ENCODE results near the gene PCLO.
"Not testable (repeated sequence)": the region's sequence is repeated elsewhere in the genome, so short reads cannot be mapped to it uniquely, and the experiment has no call there.

PCLO gene

DNA sequence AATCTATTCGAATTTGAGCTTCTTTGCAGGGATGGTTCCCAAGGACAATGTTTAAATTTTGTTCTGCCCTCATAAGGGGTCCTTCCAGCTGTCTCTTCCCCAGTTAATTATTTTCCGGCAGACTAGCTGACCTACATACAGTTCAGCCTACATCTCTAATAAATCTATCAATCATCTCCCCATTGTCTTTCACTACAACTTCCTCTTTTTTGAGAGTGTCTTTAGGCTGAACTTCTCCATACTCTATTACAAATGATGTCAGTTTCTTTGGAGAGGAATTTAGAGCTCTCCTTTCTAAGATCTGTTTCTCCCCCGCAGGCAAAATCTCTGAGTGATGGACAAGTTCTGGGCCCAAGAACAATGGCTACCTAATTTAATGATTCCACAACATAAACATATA, 122.2 kb downstream of the PCLO start:
- DNase-seq, result no peak

DNA sequence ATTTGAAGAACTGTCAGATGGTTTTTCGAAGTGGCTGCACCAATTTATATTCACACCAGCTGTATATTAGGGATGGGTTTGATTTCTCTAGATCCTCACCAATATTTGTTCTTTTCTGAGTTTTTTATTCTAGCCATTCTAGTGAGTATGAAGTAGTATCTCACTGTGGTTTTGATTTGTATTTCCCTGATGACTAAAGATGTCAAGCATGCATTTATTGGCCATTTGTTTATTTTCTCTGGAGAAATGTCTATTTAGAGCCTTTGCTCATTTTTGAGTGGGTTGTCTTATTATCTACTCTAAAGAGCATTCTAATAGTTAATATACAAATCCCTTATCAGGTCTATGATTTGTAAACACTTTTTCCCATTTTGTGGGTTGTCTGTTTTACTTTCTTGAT, 123.9 kb downstream of the PCLO start:
- DNase-seq, result no peak

GRCh38 chr7:83036721-83037380, 125.8 kb downstream of the PCLO start:
- DNase-seq, result no peak

DNA sequence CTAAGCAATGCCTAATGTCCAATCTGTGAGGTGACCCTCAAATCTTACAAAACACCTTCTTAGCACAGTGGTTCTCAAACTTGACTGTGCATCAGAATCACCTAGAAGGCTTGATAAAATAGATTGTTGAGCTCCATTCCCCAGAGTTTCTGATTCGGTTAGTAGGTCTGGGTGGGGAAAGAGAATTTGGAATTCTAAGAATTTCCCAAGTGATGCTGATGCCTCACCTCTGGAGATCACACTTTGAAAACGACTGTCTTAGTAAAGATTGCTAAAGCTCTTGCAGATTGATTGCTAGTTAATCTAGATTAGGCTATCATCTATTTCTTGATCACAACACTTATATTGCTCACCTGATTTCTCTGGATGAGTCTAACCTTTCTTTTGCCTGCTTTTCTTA, 126.6 kb downstream of the PCLO start:
- DNase-seq, result no peak

DNA sequence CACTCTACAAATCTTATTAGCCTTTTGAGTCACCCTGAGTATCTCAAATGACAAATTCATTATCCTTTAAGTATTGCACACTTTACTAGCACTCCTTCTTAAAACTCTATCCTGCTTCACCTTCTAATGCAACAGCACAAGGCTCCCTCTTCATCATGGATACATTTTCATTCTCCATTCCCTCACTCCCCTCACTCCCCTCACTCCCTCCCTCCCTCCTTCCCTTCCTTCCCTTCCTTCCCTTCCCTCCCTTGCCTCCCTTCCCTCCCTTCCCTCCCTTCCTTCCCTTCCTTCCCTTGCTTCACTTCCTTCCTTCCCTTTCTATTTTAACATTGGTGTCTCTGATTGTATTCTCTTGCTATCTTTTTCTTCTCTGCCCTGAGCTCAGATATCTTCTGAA, 130.5 kb downstream of the PCLO start:
- DNase-seq, result no peak

DNA sequence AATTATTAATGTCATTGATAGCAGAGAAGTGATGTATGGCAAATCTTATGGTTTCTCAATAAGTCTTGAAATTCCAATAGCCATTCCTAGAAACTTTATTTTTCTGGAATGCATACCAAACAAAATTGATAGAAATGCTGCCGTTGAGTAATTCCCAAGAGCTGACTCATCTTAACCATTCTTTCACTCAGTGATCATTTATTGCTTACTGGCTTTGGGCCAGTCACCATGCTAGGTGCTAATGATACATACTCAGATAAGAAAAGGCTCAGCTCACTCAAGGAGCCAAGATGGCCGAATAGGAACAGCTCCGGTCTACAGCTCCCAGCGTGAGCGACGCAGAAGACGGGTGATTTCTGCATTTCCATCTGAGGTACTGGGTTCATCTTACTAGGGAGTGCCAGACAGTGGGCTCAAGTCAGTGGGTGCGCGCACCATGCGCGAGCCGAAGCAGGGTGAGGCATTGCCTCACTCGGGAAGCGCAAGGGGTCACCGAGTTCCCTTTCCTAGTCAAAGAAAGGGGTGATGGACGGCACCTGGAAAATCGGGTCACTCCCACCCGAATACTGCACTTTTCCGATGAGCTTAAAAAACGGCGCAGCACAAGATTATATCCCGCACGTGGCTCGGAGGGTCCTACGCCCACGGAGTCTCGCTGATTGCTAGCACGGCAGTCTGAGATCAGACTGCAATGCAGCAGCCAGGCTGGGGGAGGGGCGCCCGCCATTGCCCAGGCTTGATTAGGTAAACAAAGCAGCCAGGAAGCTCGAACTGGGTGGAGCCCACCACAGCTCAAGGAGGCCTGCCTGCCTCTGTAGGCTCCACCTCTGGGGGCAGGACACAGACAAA, 138.6 kb downstream of the PCLO start:
- DNase-seq, result not testable (repeated sequence)

GRCh38 chr7:83021032-83021431, 141.7 kb downstream of the PCLO start:
- no peak for DNase-seq

GRCh38 chr7:83020161-83020560, 142.5 kb downstream of the PCLO start:
- DNase-seq, result no peak

DNA sequence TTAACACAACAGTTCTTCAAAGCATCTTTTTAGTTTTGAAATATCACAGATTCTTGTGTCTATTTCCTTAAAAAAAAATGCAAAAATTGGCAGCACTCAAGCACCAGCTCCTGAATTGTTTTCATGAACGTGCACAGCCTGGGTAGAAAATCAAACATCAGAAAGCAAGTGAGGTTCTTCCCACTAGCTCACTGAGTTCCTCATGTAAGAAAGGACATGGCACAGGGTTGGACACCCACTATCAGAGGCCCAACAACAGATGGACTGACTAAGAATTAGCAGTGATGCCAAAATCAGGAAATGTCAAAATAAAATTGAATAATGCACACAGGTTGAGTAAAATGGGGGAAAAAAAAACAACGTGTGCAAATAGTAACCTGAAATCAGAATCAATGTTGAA, 146.8 kb downstream of the PCLO start:
- DNase-seq, result no peak

DNA sequence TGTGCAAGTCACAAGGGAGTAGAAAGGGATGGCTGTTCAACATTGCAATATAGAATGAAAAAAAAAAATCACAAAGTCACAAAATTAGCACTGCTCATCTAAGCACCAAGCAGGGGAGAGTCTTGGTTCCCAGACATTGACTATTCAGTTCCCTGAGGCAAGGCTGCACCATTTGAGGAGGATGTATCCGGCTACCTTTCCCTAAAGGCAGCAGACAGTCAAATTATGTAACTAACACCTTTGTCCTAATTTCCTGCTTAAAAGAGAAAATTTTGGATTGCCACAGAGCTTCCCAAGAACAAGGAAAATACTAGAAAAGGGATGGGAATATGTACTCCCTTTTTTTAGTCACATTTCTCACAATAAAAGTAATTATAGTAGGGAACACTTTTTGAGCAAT, 148.1 kb downstream of the PCLO start:
- DNase-seq, result no peak

DNA sequence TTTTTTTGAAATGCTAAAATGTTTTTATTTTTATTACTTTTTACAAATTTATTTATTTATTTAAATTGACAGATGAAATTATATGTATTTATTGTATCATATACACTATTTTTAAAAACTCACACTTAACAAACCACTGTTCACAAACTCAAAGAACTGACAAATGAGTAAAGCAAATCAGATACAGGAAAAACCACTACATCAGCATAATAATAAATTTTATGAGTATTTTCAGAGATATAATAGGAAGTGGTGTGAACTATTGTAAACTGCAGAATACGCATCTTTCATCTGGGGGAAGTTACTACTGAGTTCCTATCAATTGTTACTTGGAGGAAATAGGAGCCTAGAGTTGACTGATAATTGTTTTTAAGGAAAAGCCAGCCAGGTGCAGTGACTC, 150.7 kb downstream of the PCLO start:
- no peak for DNase-seq

- no peak for DNase-seq
These were observed 157.3 kb downstream of the PCLO start for GRCh38 chr7:83005410-83005809.

GRCh38 chr7:83001362-83002040, 161.2 kb downstream of the PCLO start:
- no peak for DNase-seq

DNA sequence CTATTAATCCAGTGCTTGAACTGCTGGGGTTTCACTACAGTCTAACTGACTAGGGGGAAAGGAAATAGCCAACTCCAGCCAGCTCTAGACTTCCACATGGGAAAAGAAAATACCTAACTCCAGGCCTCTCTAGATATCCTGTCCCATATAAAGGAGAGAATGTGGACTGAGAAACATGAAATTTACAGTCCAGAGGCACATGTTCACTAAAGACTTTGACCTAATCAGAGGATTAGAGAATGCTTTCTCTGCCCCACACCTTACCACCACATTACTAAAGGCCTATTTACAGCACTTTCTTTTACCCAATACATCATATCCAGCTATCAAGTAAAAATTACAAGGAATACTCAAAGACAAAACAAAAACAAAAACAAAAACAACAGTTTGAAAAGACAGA, 164.2 kb downstream of the PCLO start:
- no peak for DNase-seq

DNA sequence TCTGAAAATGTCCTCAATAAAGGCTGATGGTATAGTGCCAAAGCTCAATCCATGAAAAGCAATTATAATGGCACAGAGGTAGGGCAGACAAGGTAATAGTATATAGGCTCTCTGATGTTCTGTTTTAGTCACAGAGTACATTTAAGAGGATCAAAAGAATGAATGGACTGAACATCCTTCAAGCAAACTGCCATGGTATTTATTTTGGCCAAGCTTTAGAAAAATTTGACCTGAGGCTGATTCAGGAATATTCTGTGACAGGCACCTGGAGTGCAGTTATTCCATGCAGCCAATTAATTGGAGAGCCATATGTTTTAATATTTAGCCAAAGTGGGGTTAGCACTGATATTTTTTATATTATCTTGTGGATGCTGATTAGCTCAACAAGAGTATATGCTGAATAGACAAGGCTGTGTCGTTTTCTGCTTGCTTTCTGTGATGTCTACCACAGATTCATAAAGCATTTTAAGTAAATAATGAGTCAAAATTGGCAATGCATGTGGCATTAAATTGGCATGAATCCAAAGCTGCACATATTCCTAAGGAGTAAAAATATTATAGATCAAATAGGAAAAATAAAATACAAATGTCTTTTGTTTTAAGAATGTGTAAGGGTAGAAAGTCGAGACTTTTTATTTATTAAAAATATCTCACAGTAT, 177.4 kb downstream of the PCLO start:
- DNase-seq, result no peak

- no peak for DNase-seq
These were observed 182.4 kb downstream of the PCLO start for GRCh38 chr7:82980130-82980788.

GRCh38 chr7:82975811-82976468, 186.7 kb downstream of the PCLO start:
- DNase-seq, result no peak

DNA sequence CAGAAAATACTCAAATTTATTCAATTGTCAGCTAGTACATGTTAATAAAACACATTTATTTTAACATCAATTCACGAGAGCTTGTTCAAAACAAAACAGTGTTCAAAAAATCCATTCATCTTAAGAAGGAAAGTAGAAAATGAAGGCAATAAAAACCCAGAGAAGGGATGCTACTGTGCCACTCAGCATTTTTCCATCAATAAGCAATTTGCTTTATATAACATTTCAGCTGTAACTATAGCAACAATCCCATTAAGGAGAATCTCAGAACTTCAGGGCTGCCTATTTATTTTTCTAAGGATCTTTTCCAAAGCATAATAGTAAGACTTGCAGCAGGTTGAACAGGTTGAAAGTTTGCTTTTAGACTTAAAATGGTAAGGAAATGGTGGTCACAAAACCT, 190.5 kb downstream of the PCLO start:
- DNase-seq, result no peak

- DNase-seq, result no peak
These were observed 197.3 kb downstream of the PCLO start for GRCh38 chr7:82965088-82966036.

- DNase-seq, result no peak
These were observed 198.4 kb downstream of the PCLO start for GRCh38 chr7:82964150-82964882.
